Activated T-cell treated with anti-CD3 and anti-CD28 coated beads, Interleukin-2, amount 50 U/mL, for 4 hours (primary cell): ENCODE data around the gene ADIPOR2. TPM values are rescaled to one million over a fixed set of nuclear protein-coding genes. Genes with fewer than 3 reads are reported as not detected.

Experiments used
- ATAC-seq, 2 donors: fragments of 200-7000 bp; cut with Tn5 transposase; one replicate each; pipeline ENCODE4 v1.10.0; 2021
- DNase-seq: peaks from one replicate; pipeline ENCODE4 v3.0.0-alpha.2; 2020
- H3K27me3 Mint-ChIP-seq: one replicate; pipeline ENCODE4 v1.8.0; 2021; ENCODE audit warnings: low read depth, mixed read lengths
- H3K36me3 Mint-ChIP-seq: one replicate; pipeline ENCODE4 v1.8.0; 2022; ENCODE audit warnings: mixed read lengths; ENCODE audit not compliant: insufficient read depth
- H3K4me1 Mint-ChIP-seq: one replicate; pipeline ENCODE4 v1.8.0; 2021; ENCODE audit warnings: low read depth, mixed read lengths
- H3K4me3 Mint-ChIP-seq: one replicate; pipeline ENCODE4 v1.8.0; 2021; ENCODE audit warnings: mild to moderate bottlenecking, moderate library complexity, mixed read lengths
- H3K9me3 Mint-ChIP-seq: one replicate; pipeline ENCODE4 v1.8.0; 2021; ENCODE audit warnings: mixed read lengths
- total RNA-seq, 3 donors: library from RNA; stranded (reverse); gene quantifications; one replicate each; pipeline ENCODE4 v1.2.1, GENCODE V29; 2021

ADIPOR2 gene, protein sequence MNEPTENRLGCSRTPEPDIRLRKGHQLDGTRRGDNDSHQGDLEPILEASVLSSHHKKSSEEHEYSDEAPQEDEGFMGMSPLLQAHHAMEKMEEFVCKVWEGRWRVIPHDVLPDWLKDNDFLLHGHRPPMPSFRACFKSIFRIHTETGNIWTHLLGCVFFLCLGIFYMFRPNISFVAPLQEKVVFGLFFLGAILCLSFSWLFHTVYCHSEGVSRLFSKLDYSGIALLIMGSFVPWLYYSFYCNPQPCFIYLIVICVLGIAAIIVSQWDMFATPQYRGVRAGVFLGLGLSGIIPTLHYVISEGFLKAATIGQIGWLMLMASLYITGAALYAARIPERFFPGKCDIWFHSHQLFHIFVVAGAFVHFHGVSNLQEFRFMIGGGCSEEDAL
- 10 to 100 TPM; 45.0 to 54.2 (median 46.8) TPM for total RNA-seq

DNA sequence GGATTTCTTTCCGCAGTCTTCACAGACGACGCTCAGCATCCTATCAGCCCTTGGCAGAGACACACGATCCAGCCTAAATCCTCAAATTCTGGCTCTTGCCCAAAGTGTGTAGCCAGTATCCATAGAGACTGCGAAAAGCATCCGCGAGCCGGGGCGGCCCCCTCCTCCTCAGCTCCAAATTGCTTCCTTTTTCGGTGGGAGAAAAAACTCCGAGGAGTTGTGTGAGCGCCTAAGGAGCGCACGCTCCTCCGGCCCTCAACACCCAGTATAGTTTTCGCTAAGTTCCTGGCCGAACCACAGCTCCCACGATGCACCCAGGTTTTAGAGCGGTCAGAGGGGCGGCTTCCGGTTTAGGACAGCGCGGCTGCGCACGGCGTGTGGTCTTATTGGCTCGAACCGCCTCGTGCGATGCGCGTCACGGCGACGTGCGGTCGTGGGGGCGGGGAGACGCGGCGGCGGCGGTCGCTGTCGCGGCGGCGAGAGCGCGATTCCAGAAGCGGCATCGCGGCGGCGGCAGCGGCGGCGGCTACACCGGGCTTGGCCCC, at the start of gene ADIPOR2:
TSS of gene ADIPOR2 (plus strand) at position 493 of the 545 bp plus-strand sequence. CDS start 63,274 bp downstream, outside the sequence.
- Mint-ChIP-seq H3K9me3 (no peaks in the 10 kb centered on the region), H3K36me3 (peaks cover 1% of the 10 kb centered on the region), H3K4me3 (peak within 1 kb of the TSS; percentile 97), H3K27me3 (no peaks in the 10 kb centered on the region), H3K4me1 (peaks cover 41% of the 10 kb centered on the region)
- peak; percentile 93 for DNase-seq
- ATAC-seq: peak; percentile 98 to 99

GRCh38 chr12:1642513-1642912, 48.4 kb upstream of the ADIPOR2 start:
- Mint-ChIP-seq H3K27me3 (peaks cover 9% of the 10 kb centered on the region), H3K36me3 (no peaks in the 10 kb centered on the region), H3K4me1 (peaks cover 3% of the 10 kb centered on the region), H3K9me3 (no peaks in the 10 kb centered on the region), H3K4me3 (no peak overlapping the region)
- ATAC-seq (no peak), DNase-seq (no peak)

GRCh38 chr12:1643043-1643442, 47.8 kb upstream of the ADIPOR2 start:
- Mint-ChIP-seq H3K4me3 (no peak overlapping the region), H3K4me1 (peaks cover 3% of the 10 kb centered on the region), H3K36me3 (no peaks in the 10 kb centered on the region), H3K27me3 (peaks cover 9% of the 10 kb centered on the region), H3K9me3 (no peaks in the 10 kb centered on the region)
- DNase-seq (no peak), ATAC-seq (no peak)

- H3K4me3 Mint-ChIP-seq: no peak overlapping the region
- ATAC-seq (no peak), DNase-seq (no peak)
Observed at GRCh38 chr12:1643905-1644533, 46.9 kb upstream of the ADIPOR2 start.

DNA sequence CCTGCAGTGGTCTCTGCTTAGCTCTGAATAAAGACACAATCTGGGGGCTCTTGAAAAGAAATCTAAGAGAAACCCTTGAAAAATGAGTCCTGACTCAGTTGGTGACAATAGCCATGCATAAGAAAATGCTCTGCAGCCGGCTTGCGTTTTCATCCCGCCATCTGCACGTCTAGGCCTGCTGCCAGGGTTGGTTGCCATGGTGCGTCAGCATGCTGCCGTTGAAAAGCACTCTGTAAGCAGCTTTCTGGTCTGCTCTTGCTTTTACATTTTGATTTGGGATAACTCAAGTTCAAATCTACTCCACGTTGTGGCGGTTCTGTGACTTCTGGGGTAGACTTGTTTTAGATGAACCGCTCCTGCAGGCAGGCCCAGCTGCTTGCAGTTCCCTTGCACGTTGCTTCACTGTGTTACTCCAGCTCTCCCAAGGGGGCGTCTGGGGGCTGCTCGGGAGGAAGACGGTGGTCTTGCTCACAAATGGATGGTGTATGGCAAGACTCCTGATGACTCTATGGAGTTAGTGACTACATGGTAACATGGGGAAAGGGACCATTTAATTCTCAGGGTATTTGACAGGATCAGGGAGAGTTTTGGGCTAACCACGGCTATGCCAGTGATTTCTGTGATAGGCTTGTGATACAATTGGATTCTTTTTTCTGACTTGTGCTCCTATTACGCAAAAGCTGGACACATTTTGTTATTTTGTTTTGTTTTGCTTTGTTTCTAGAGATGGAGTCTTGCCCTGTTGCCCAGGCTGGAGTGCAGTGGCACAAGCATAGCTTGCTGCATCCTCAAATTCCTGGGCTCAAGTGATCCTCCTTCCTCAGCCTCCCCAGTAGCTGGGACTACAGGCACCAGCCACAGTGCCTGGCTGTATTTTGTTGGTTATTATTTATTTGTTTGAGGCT, 46.1 kb upstream of the ADIPOR2 start:
- Mint-ChIP-seq H3K9me3 (no peaks in the 10 kb centered on the region), H3K4me1 (peaks cover 3% of the 10 kb centered on the region), H3K4me3 (no peak overlapping the region), H3K27me3 (peaks cover 2% of the 10 kb centered on the region), H3K36me3 (no peaks in the 10 kb centered on the region)
- ATAC-seq: no peak
- DNase-seq: no peak

More at GRCh38 chr12:1643905-1644533, 46.9 kb upstream of the ADIPOR2 start:
- Mint-ChIP-seq H3K4me1 (peaks cover 3% of the 10 kb centered on the region), H3K27me3 (peaks cover 2% of the 10 kb centered on the region), H3K36me3 (no peaks in the 10 kb centered on the region), H3K9me3 (no peaks in the 10 kb centered on the region)

DNA sequence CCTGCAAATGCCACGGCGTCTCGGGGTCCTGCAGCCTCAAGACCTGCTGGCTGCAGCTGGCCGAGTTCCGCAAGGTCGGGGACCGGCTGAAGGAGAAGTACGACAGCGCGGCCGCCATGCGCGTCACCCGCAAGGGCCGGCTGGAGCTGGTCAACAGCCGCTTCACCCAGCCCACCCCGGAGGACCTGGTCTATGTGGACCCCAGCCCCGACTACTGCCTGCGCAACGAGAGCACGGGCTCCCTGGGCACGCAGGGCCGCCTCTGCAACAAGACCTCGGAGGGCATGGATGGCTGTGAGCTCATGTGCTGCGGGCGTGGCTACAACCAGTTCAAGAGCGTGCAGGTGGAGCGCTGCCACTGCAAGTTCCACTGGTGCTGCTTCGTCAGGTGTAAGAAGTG, 45.1 kb upstream of the ADIPOR2 start:
- peaks cover 3% of the 10 kb centered on the region for H3K4me1 Mint-ChIP-seq
- no peak for ATAC-seq

DNA sequence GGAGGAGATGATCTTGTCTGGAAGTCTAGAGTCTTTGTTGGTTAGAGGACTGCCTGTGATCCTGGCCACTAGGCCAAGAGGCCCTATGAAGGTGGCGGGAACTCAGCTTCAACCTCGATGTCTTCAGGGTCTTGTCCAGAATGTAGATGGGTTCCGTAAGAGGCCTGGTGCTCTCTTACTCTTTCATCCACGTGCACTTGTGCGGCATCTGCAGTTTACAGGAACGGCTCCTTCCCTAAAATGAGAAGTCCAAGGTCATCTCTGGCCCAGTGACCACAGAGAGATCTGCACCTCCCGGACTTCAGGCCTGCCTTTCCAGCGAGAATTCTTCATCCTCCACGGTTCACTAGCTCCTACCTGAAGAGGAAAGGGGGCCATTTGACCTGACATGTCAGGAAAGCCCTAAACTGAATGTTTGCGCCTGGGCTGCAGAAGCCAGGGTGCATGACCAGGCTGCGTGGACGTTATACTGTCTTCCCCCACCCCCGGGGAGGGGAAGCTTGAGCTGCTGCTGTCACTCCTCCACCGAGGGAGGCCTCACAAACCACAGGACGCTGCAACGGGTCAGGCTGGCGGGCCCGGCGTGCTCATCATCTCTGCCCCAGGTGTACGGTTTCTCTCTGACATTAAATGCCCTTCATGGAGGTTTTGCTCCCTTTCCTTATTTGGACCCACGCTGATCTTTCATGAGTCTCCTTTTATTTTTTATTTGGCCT, 44.1 kb upstream of the ADIPOR2 start:
- Mint-ChIP-seq H3K4me3 (no peak overlapping the region), H3K36me3 (no peaks in the 10 kb centered on the region), H3K9me3 (no peaks in the 10 kb centered on the region), H3K27me3 (peaks cover 14% of the 10 kb centered on the region), H3K4me1 (peaks cover 3% of the 10 kb centered on the region)
- DNase-seq (no peak), ATAC-seq (no peak)

More for the DNA sequence above, 45.1 kb upstream of the ADIPOR2 start:
- peaks cover 9% of the 10 kb centered on the region for H3K27me3 Mint-ChIP-seq
- no peak for DNase-seq
- H3K9me3 Mint-ChIP-seq: no peaks in the 10 kb centered on the region
- H3K36me3 Mint-ChIP-seq: no peaks in the 10 kb centered on the region
- no peak overlapping the region for H3K4me3 Mint-ChIP-seq

GRCh38 chr12:1647285-1647669, 43.6 kb upstream of the ADIPOR2 start:
- peaks cover 3% of the 10 kb centered on the region for H3K4me1 Mint-ChIP-seq
- ATAC-seq (no peak), DNase-seq (no peak)
- peaks cover 16% of the 10 kb centered on the region for H3K27me3 Mint-ChIP-seq
- no peaks in the 10 kb centered on the region for H3K9me3 Mint-ChIP-seq
- no peak overlapping the region for H3K4me3 Mint-ChIP-seq
- no peaks in the 10 kb centered on the region for H3K36me3 Mint-ChIP-seq

- no peaks in the 10 kb centered on the region for H3K9me3 Mint-ChIP-seq
- H3K4me1 Mint-ChIP-seq: peaks cover 3% of the 10 kb centered on the region
- no peak overlapping the region for H3K4me3 Mint-ChIP-seq
- H3K36me3 Mint-ChIP-seq: no peaks in the 10 kb centered on the region
- H3K27me3 Mint-ChIP-seq: peaks cover 20% of the 10 kb centered on the region
- DNase-seq: no peak
- ATAC-seq: no peak
Observed at GRCh38 chr12:1650260-1650977, 40.5 kb upstream of the ADIPOR2 start.

GRCh38 chr12:1650978-1651361, 39.9 kb upstream of the ADIPOR2 start:
- Mint-ChIP-seq H3K36me3 (no peaks in the 10 kb centered on the region), H3K4me1 (peaks cover 2% of the 10 kb centered on the region), H3K27me3 (peaks cover 20% of the 10 kb centered on the region), H3K4me3 (no peak overlapping the region), H3K9me3 (no peaks in the 10 kb centered on the region)
- DNase-seq: no peak
- no peak for ATAC-seq

DNA sequence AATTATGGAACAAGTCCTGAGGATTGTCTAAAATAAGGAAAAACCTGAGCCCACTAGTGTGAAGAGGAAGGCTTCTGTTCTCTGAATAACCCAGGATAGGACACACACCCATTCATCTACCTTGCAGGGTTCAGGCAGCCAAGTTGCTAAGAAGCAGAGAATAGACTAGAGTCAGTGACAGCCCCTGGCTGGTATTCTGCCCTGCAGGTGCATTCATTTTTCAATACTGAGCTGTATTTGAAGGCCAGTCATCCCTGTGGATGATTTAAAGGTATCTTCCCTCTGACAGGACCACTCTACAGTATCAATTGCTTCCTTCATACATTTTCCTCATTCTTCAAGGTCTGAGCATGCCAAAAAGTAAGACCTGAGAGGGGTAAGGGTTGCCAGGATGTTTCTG, 38.9 kb upstream of the ADIPOR2 start:
- H3K4me3 Mint-ChIP-seq: no peak overlapping the region
- no peaks in the 10 kb centered on the region for H3K9me3 Mint-ChIP-seq
- DNase-seq: no peak
- peaks cover 2% of the 10 kb centered on the region for H3K4me1 Mint-ChIP-seq
- no peaks in the 10 kb centered on the region for H3K36me3 Mint-ChIP-seq
- ATAC-seq: no peak
- H3K27me3 Mint-ChIP-seq: peaks cover 20% of the 10 kb centered on the region

DNA sequence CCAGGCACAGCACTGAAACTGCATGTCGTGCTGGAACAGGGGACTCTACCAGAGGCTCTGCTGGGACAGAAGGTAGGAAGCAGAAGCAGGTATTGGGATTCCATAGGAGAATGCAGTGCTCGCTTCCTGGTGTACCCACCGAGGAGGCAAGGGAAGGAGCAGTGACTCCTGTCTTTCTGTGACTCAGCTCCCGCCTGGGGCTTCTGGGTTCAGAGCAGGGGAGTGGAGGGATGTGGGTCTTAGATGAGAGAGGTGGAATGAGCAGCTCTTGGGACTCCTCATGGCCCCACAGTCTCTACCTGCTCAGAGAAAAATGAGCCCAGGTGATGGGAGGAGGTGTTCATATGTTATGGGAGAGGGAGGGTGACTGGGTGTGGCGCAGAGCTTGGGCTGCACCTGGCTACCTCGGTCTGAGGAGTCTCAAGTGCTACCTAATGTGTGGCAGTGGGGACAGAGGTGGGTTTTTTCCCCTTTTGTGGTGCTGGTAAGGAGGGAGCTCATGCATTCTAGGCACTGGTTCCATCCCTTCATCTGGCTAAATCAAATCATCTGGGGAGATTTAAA, 35.6 kb upstream of the ADIPOR2 start:
- Mint-ChIP-seq H3K9me3 (no peaks in the 10 kb centered on the region), H3K36me3 (no peaks in the 10 kb centered on the region), H3K27me3 (peaks cover 14% of the 10 kb centered on the region), H3K4me1 (peaks cover 5% of the 10 kb centered on the region), H3K4me3 (no peak overlapping the region)
- DNase-seq: no peak
- ATAC-seq: no peak

DNA sequence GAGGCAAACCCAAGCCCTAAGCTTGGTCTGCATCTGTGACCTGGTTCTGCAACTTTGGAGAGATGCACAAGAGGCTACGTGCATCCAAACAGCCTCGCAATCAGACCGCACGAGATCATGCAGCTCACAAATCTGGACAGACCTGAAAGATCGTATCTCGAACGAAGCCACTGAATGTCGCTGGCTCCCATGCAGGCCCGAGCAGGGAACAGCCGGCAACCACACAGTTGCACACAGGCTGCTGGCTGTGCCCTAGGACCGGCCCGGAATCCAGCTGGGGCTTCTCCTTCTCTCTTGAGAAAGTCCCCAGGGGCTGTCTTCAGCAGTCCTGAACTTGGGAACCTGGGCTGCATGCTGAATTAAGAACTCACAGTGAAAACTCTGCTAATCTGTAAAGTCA, 34.0 kb upstream of the ADIPOR2 start:
- H3K36me3 Mint-ChIP-seq: no peaks in the 10 kb centered on the region
- no peaks in the 10 kb centered on the region for H3K9me3 Mint-ChIP-seq
- no peak overlapping the region for H3K4me3 Mint-ChIP-seq
- peaks cover 4% of the 10 kb centered on the region for H3K27me3 Mint-ChIP-seq
- peaks cover 12% of the 10 kb centered on the region for H3K4me1 Mint-ChIP-seq
- DNase-seq: no peak
- no peak for ATAC-seq
